Iris pigment epithelial cell (primary cell): Measurements from ENCODE around the gene PLCXD1.
"Not testable (repeated sequence)": the region's sequence is repeated elsewhere in the genome, so short reads cannot be mapped to it uniquely, and the experiment has no call there.

Source experiments
- DNase-seq: peaks from one replicate; pipeline ENCODE4 v3.0.0-alpha.2; 2011; ENCODE audit warnings: low read depth

The PLCXD1 gene, protein sequence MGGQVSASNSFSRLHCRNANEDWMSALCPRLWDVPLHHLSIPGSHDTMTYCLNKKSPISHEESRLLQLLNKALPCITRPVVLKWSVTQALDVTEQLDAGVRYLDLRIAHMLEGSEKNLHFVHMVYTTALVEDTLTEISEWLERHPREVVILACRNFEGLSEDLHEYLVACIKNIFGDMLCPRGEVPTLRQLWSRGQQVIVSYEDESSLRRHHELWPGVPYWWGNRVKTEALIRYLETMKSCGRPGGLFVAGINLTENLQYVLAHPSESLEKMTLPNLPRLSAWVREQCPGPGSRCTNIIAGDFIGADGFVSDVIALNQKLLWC

DNA sequence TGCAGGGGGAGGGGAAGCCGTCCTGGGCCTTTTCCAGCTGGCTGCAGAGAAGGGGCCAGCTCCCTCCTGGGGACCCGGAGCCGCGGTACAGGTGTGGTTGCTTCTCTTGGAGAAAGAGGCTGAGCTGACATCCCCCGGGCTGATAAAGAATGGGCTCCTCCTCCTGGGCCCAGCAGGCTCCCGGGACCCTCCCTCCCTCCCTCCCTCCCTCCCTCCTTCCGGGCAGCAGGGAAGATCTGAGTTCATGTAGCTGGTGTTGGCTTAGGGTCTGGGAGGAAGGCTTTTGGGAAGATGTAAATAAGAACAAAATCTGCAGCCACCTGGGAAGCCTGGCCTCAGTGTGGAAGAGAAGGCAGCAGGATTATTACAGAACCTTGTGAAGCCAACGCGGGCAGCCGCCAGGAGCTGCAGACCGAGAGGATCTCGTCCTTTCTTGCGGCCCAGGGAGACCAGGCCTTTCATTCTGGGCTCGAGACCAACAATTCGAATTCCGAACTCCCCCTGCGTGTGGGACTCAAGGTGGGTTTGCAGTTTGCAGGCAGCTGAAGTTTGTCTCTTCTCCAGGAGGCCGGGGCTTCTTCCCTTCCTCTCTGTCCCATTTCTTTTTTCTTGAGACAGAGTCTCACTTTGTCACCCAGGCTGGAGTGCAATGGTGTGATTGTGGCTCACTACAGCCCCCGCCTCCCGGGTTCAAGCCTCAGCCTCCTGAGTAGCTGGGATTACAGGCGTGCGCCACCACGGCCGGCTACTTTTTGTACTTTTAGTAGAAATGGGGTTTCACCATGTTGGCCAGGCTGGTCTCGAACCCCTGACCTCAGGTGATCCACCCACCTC lies at the start of gene PLCXD1:
PLCXD1 (plus strand) TSS at position 216 of the 834 bp plus-strand sequence. CDS start 2,807 bp downstream, outside the sequence.
- DNase-seq: peak; percentile 20

DNA sequence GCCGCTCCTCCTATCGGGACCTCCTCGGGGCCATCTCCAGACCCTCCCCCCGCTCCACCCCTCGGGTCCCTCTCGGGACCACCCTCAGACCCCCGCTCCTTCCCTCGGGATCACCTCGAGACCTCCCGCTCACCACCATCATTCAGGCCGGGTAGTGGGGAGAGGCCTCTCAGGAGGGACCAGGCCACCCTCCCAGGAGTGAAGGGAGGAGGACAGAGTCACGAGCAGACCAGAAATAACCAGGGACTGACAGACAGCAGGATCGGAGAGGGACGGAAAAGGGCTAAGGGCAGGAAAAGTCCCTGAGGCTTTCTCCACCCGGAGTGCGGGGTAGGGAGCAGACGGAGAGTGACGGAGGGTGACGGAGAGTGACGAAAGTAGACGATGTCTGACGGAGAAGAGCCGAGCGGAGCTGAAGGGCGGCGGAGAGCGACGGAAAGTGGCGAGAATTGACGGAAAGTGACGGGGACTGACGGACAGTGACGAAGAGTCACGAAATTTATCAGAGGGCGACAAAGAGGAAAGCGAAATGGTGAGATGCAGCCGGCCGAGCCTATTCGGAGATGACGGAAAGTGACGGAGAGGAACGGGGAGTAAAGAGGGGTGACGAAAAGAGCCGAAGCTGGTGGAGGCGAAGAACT lies 49.4 kb upstream of the PLCXD1 start:
- DNase-seq: not testable (repeated sequence)

DNA sequence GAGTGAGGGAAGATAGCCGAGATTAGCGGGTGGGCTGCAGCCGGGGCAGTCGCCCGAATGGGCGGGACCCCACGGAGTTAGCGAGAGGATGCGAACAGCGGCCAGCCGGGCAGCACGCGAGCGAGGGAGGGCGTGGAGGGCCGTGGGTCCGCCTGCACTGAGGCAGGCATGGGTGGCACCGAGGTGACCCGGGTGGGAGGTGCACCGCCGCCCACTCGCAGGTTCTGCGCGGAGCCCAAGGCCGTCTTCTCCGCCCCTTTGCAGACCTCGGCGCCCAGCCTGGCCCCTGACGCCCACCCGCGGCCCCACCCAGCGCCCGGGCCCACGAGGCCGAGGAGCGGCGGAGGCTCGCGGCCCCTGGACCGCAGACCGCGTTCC lies 48.9 kb upstream of the PLCXD1 start:
- not testable (repeated sequence) for DNase-seq

DNA sequence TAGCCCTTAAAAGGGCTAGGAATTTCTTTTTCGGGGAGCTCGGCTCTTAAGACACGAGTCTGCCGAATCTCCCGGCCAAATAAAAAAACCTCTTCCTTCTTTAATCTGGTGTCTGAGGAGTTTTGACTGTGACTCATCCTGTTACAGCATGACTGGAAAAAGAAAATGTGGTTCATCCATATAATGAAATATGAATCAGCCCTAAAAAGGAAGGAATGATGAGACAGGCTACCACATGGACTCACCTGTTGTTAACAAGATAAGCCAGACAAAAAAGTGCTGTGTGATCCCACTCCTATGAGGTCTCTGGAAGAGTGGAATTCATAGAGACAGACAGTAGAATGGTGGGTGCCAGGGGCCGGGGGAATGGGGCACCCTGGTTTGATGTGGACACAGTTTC lies 45.0 kb upstream of the PLCXD1 start:
- DNase-seq: not testable (repeated sequence)

DNA sequence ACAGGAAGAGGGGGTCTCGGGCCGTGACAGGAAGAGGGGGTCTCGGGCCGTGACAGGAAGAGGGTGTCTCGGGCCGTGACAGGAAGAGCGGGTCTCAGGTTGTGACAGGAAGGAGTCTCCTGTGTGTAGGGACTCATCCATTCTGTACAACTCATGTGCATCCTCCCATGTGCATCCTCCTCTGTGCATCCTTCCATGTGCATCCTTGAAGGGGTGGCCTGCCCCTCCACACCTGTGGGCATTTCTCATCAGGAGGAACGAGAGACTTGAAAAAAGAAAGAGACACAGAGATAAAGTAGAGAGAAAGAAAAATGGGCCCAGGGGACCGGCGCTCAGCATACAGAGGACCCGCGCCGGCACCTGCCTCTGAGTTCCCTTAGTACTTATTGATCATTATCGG lies 30.2 kb upstream of the PLCXD1 start:
- DNase-seq: no peak

DNA sequence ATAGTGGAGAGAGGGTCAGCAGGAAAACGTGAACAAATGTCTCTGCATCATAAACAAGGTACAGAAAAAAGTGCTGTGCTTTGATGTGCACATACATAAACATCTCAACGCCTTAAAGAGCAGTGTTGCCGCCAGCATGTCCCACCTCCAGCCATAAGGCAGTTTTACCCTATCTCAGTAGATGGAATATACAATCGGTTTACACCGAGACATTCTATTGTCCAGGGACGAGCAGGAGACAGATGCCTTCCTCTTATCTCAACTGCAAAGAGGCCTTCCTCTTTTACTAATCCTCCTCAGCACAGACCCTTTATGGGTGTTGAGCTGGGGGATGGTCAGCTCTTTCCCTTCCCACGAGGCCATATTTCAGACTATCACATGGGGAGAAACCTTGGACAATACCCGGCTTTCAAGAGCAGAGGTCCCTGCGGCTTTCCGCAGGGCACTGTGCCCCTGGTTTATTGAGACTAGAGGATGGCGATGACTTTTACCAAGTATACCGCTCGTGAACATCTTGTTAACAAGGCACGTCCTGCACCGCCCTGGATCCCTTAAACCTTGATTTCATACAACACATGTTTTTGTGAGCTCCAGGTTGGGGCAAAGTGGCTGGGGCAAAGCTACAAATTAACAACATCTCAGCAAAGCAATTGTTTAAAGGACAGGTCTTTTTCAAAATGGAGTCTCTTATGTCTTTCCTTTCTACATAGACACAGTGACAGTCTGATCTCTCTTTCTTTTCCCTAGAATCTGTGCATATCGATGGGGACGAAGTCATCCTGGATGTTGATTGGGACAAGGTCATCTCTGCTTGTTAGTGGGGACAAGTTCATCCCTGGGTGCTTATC lies 29.6 kb upstream of the PLCXD1 start:
- DNase-seq: not testable (repeated sequence)

DNA sequence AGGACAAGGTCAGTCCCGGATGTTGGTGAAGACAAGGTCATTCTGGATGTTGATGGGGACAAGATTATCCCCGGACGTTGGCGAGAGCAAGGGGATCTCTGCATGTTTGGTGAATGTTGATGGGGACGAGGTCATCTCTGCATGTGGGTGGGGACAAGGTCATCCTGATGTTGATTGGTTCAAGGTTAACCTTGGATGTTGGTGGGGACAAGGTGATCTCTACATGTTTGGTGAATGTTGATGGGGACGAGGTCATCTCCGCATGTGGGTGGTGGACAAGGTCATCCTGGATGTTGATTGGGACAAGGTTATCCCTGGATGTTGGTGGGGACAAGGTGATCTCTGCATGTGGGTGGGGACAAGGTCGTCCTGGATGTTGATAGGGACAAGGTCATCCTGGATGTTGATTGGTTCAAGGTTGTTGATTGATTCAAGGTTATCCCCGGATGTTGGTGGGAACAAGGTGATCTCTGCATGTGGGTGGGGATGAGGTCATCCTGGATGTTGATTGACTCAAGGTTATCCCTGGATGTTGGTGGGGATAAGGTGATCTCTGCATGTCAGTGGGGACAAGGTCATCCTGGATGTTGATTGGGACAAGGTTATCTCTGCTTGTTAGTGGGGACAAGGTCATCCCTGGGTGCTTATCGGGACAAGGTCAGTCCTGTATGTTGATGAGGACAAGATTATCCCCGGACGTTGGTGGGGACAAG lies 28.8 kb upstream of the PLCXD1 start:
- no peak for DNase-seq

DNA sequence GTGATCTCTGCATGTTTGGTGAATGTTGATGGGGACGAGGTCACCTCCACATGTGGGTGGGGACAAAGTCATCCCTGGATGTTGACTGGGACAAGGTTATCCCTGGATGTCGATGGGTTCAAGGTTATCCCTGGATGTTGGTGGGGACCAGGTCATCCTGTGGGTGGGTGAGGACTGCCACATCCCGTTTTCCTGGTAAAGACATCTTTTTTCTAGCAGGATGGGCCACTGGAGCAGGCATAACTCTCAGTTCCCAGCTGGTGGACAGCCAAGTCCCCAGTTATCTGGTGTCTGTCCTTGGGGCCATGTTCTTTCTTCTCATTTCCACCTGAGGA lies 28.3 kb upstream of the PLCXD1 start:
- no peak for DNase-seq

DNA sequence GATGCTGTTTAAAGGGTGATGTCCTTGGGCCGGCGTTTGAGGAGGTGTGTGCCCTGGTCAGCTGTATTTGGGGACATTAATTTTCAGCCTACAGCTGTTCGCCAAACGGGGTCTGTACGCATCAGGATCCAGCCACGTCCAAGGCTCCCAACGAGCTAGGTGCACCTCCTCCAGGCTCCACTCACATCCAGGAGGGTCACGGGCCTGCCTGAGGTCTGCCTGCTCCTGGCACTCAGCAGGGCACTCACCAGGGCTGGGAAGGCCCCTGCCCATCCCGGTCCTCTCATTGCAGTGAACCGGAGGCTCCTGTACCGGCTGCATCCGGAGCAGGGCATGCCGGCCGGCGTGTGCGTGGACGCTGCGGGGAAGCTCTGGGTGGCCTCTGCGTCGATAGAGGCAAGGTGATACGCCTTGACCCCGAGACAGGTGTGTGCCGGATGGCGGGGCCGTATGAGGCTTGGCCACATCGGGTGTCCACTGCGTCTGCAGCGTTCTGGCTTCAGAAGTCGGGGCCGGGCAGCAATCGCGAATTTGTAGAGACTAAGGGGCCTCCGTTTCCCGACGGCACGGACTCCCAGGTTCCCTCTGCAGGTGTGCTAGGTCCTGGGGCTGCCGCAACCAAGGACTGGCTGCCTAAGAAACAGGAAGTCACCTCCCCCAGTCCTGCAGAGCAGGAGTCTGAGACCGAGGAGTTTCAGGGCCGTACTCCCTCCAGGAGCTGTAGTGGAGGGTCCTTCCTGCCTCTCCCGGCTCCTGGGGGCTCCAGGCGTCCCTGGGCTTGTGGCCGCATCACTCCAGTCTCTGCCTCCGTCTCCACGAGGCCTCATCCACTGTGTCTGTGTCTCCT lies 27.5 kb upstream of the PLCXD1 start:
- DNase-seq: no peak

DNA sequence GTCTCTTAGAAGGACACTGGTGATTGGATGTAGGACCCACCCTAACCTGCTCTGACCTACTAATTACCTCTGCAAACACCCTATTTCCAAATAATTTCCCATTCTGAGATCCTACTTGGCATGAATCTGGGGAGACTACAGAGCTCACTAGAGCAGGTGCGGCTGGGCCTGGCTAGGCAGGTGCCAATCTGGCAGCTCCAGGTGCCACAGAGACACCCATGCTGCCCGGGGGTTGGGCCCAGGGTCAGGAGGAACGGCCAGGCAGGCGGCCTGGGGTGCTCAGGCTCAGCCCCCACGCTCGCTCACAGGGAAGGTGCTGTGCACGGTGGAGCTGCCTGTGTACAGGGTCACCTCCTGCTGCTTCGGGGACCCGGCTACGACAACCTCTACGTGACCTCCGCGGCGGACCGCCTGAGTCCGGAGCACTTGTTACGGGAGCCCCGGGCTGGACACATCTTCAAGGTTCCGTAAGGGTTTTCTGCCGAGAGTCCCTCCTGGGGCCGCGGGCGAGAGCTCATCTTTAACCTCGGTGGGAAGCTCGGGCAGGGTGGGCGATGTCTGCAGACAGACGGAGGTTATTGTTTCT lies 26.5 kb upstream of the PLCXD1 start:
- DNase-seq: no peak

DNA sequence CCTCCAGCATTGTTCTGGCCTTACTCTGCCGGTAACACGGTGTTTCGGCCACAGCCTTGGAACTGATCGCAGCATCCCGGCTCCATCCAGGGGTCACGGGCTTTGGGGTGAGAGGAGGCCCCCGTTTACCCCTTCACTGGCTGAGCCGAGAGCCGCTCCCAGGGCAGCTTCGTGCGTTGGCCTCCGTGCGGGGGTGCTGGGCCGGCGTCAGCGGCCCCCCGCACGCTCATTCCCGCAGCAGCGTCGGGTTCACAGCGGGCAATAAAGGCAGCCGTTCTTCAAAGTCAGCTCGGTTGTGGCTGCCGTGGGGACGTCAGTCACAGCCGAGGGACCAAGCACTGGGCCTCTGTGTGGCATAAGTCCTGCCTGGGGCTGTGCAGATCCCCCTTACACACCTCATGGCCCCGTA lies 25.3 kb upstream of the PLCXD1 start:
- no peak for DNase-seq

DNA sequence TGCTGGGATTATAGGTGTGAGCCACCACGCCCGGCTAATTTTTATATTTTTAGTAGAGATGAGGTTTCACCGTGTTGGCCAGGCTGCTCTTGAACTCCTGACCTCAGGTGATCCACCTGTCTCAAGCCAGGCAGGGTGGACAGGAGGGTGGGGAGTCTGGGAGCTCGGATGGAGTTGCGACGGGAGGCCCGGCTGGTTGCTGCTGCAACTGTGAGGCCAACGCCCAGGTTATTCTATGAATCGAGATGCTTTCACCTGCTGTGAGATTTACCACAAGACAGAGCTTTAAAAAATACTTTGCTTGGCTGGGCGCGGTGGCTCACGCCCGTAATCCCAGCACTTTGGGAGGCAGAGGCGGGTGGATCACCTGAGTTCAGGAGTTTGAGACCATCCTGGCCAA lies 24.1 kb upstream of the PLCXD1 start:
- not testable (repeated sequence) for DNase-seq

DNA sequence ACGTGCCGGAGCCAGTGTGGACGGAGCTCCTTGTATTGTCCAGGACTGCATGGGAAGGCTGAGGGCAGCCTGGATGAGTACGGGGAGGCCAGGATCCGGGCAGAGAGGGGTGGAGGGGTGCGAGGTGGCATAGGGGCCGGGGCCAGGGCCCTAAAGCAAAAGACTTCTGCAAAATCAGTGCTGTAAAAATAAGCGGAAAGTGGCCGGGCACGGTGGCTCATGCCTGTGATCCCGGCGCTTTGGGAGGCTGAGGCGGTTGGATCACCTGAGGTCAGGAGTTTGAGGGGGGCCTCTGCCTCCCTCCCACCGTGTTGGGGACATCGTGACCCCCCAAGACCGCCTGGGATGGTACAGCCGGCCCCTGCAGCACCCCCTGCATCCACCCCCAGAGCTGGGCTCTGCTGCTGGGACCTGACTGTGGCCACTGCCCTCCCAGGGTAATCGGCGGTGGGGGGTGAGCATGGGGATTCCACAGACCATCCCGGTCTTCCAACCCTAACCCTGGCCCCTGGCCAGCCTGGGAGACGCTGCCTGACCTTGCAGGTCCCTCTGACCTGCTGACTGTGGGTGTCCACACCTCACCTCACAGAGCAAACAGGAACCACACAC lies 23.4 kb upstream of the PLCXD1 start:
- DNase-seq: no peak

DNA sequence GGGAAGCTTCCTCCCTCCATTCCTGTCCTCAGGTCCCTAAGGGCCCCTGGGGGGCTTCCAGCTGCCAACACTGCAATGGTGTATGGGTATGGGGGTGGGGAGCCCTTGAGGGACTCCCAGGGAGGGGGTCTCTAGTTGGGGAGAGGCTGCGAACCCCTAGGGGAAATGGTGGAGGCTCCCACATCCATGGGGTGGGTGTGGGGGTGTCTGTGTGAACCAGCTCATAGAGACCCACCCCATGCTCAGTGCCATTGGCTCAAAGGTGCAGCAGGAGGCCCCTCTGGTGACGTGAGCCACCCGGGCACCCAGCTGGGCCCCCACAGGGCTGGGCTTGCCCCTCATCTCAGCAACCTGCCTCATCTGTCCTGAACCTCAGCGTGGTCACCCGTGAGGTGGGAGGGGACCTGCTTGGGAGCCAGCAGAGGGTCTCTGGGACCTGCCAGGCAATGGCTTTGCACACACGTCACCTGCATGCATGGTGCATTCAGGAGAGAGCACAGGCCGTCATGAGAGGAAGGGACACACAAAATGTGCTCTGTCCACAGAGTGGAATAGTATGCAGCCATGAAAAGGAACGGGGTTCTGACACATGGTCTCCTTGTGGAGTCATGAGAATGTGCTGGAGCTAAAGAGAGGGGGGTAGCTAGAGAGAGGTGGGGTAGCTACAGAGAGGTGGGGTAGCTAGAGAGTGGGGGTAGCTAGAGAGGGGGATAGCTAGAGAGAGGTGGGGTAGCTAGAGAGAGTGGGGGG lies 22.7 kb upstream of the PLCXD1 start:
- DNase-seq: no peak

DNA sequence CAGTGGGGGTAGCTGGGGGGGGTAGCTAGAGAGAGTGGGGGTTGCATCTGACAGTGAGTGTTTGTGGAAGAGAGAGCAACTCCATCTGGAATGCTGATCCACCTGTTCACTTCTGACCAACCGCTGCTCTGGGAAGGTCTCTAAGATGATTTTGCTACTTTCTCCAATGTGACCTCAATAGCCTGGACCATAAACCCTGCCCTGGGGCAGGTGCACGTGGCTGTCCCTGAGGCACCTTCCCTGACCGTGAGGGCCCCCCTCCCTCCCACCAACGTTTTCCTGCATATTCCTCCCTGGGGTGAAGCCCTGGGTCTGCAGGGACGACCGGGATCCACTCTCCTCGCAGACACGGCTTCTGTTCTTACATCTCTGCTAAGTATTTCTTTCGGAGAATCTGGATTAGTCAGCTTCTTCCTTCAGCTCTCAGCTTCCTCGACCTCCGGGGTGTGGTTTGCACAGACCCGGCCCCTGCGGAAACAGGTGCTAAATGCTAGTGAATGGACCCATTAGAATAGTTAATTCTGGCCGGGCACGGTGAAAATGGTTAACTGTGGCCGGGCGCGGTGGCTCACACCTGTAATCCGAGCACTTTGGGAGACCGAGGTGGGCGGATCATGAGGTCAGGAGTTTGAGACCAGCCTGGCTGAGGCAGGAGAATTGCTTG lies 21.4 kb upstream of the PLCXD1 start:
- no peak for DNase-seq

DNA sequence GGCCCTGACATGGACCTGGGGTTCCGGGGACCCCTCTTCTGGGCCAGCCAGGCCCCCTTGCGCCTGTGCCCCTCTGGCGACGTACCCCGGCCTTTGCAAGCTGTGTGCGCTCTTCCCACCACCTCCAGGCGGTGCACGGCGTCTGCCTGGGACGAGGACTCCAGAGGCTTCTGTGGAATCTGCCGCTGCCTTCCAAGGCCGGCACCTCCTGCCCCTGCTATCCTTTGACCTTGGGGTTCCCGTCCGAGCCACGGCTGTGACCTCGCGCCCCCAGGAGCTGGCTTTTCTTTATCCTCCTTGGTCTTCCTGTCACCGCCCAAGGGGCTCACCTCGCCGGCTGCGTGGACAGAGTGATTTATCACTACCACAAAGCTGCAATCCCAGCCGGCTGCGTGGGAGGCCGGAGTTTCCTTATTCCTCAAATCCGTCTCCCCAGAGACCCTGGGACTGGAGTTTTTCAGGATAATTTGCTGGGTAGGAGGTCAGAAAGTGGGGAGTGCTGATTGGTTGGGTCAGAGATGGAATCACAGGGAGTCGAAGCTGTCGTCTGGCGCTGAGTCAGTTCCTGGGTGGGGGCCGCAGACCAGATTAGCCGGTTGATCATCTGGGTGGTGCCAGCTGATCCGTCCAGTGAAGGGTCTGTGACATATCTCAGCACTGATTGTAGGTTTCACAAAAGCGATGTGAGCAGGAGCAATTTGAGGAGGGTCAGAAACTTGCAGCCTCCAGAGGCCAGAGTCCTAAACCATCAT lies 19.8 kb upstream of the PLCXD1 start:
- peak; percentile 28 for DNase-seq

DNA sequence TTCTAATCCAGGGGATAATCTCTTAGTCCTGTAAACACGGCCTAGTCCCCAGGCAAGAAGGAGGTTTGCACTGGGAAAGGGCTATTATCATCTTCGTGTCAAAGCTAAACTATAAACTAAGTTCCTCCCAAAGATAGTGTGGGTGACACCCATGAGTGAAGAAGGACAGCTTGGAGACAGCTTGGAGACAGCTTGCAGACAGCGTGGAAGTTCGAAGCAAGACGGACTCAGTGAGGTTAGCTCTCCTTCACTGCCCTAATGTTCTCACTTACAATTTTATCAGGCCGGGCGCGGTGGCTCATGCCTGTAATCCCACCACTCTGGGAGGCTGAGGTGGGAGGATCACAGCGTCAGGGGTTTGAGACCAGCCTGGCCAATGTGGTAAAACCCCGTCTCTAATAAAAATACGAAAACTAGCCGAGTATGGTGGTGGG lies 19.2 kb upstream of the PLCXD1 start:
- DNase-seq: no peak
